OCI-M1 (cell line): ENCODE measurements around the gene HS3ST5.
A peak's percentile ranks its signal among the peaks of the same experiment; 100 is the strongest.
"Not testable (repeated sequence)": the region's sequence is repeated elsewhere in the genome, so short reads cannot be mapped to it uniquely, and the experiment has no call there.

Experiments
- DNase-seq: peaks from one replicate; lab custom pipeline; 2025; lab: John Stamatoyannopoulos, UW

Gene HS3ST5

GRCh38 chr6:114044566-114044965, 298.3 kb downstream of the HS3ST5 start:
- DNase-seq = not testable (repeated sequence)

- no peak for DNase-seq
Measured at GRCh38 chr6:114042267-114043016, 300.4 kb downstream of the HS3ST5 start.

- DNase-seq = peak; percentile 71
Measured at GRCh38 chr6:114040871-114041270, 302.0 kb downstream of the HS3ST5 start.

GRCh38 chr6:114039841-114040240, 303.0 kb downstream of the HS3ST5 start:
- DNase-seq = peak; percentile 26

GRCh38 chr6:114033606-114034005, 309.2 kb downstream of the HS3ST5 start:
- DNase-seq = no peak

- no peak for DNase-seq
Measured at GRCh38 chr6:114032721-114033120, 310.1 kb downstream of the HS3ST5 start.

GRCh38 chr6:114030767-114031166, 312.1 kb downstream of the HS3ST5 start:
- no peak for DNase-seq

- no peak for DNase-seq
Measured at GRCh38 chr6:114024746-114025145, 318.1 kb downstream of the HS3ST5 start.

- no peak for DNase-seq
Measured at GRCh38 chr6:114020196-114020595, 322.6 kb downstream of the HS3ST5 start.

- not testable (repeated sequence) for DNase-seq
Measured at GRCh38 chr6:114017146-114017545, 325.7 kb downstream of the HS3ST5 start.

- not testable (repeated sequence) for DNase-seq
Measured at GRCh38 chr6:114014106-114014505, 328.7 kb downstream of the HS3ST5 start.

- DNase-seq = peak; percentile 63
Measured at GRCh38 chr6:114011486-114011885, 331.3 kb downstream of the HS3ST5 start.

- no peak for DNase-seq
Measured at GRCh38 chr6:114010540-114010939, 332.3 kb downstream of the HS3ST5 start.

GRCh38 chr6:114009192-114009591, 333.6 kb downstream of the HS3ST5 start:
- DNase-seq = no peak

GRCh38 chr6:114008331-114008730, 334.5 kb downstream of the HS3ST5 start:
- DNase-seq = no peak

GRCh38 chr6:114007516-114007915, 335.3 kb downstream of the HS3ST5 start:
- peak; percentile 18 for DNase-seq
